GM23248 (cell line): ENCODE data around the gene EPX. TPM values are rescaled to one million over a fixed set of nuclear protein-coding genes. Genes with fewer than 3 reads are reported as not detected.

Experiments used
- DNase-seq: peaks from one replicate; pipeline ENCODE4 v3.0.0-alpha.2; 2015
- H2AFZ ChIP-seq: fragments of 200-600 bp; sonication (generic); 2 replicates; pipeline ENCODE4 v1.6.1; 2016; ENCODE audit warnings: antibody characterized with exemption
- H3F3A ChIP-seq: fragments of 200-600 bp; sonication (generic); 2 replicates; pipeline ENCODE4 v1.6.1; 2016; ENCODE audit warnings: mild to moderate bottlenecking, antibody characterized with exemption, mixed run types; ENCODE audit not compliant: insufficient read depth
- H3K27ac ChIP-seq: fragments of 200-600 bp; sonication (generic); 2 replicates; pipeline ENCODE4 v1.5.1; 2016; ENCODE audit warnings: mild to moderate bottlenecking
- H3K27me3 ChIP-seq: fragments of 200-600 bp; sonication (generic); replicated peaks from 2 replicates; pipeline ENCODE4 v1.6.1; 2016; ENCODE audit warnings: mild to moderate bottlenecking; ENCODE audit not compliant: insufficient read depth
- H3K36me3 ChIP-seq: fragments of 200-600 bp; sonication (generic); 2 replicates; pipeline ENCODE4 v1.6.1; 2016; ENCODE audit warnings: low read depth, mild to moderate bottlenecking
- H3K4me1 ChIP-seq: fragments of 200-600 bp; sonication (generic); 2 replicates; pipeline ENCODE4 v1.6.1; 2016; ENCODE audit warnings: mild to moderate bottlenecking; ENCODE audit not compliant: insufficient read depth
- H3K4me2 ChIP-seq: fragments of 200-600 bp; sonication (generic); one replicate; pipeline ENCODE4 v1.6.1; 2016; ENCODE audit warnings: mild to moderate bottlenecking; ENCODE audit not compliant: unreplicated experiment
- H3K4me3 ChIP-seq: fragments of 200-600 bp; sonication (generic); 2 replicates; pipeline ENCODE4 v1.5.1; 2016; ENCODE audit warnings: mild to moderate bottlenecking
- H3K79me2 ChIP-seq: fragments of 200-600 bp; sonication (generic); 2 replicates; pipeline ENCODE4 v1.6.1; 2016; ENCODE audit warnings: mild to moderate bottlenecking; ENCODE audit not compliant: insufficient read depth
- H3K9ac ChIP-seq: fragments of 200-600 bp; sonication (generic); 2 replicates; pipeline ENCODE4 v1.6.1; 2016; ENCODE audit warnings: mild to moderate bottlenecking
- H3K9me2 ChIP-seq: fragments of 200-600 bp; sonication (generic); 2 replicates; pipeline ENCODE4 v1.6.1; 2016; ENCODE audit warnings: mixed run types, mild to moderate bottlenecking, moderate library complexity; ENCODE audit not compliant: insufficient read depth
- H3K9me3 ChIP-seq: fragments of 200-600 bp; sonication (generic); one replicate; pipeline ENCODE4 v1.6.1; 2017; ENCODE audit warnings: low read depth
- H4K20me1 ChIP-seq: fragments of 200-600 bp; sonication (generic); 2 replicates; pipeline ENCODE4 v1.6.0; 2016; ENCODE audit not compliant: insufficient read depth
- EZH2 ChIP-seq: fragments of 200-600 bp; sonication (generic); IDR thresholded peaks from 2 replicates; pipeline ENCODE4 v1.6.1; 2018; ENCODE audit warnings: antibody characterized with exemption, mild to moderate bottlenecking; ENCODE audit not compliant: insufficient read depth, poor library complexity, severe bottlenecking
- EZH2phosphoT487 ChIP-seq: fragments of 200-600 bp; sonication (generic); IDR thresholded peaks from 2 replicates; pipeline ENCODE4 v1.6.1; 2018; ENCODE audit warnings: antibody characterized with exemption, moderate library complexity, mild to moderate bottlenecking, low read depth; ENCODE audit not compliant: insufficient read depth
- WGBS, 2 experiments: methylation state at CpG; one replicate each; pipeline ENCODE4 v1.1.6; 2015 to 2017; ENCODE audit warnings: low lambda C conversion rate in 2 of 2, low coverage in 1 of 2; ENCODE audit errors: missing lambda C conversion rate in 2 of 2; 5-methylcytosine and 5-hydroxymethylcytosine counted together
- in situ Hi-C: fragments of 300-500 bp; cut with MboI; formaldehyde crosslinking; loops from 2 replicates; pipeline ENCODE4 v1.15.0; 2020
- polyA plus RNA-seq: library from polyadenylated mRNA; unstranded; fragments of >200 nt; fragmentation: Nextera tagmentation; extraction: Ambion mirVana; gene quantifications from 2 replicates; pipeline ENCODE4 v1.2.1, GENCODE V29; 2016
- total RNA-seq: library from RNA; depleted of rRNA; stranded (reverse); fragments of >200 nt; shearing (Covaris generic); gene quantifications from 2 replicates; pipeline ENCODE4 v1.2.3, GENCODE V29; 2014; rRNA removed

EPX gene
- total and polyA plus RNA-seq, 2 experiments from 2014 or later: not detected

GRCh38 chr17:58250344-58251011 lies 58.0 kb downstream of the EPX start:
- Histone ChIP-seq H3K79me2 (no peaks in the 10 kb centered on the region), H3K9me3 (no peaks in the 10 kb centered on the region), H3K9ac (no peak overlapping the region), H3K9me2 (no peaks in the 10 kb centered on the region), H3K4me2 (no peak overlapping the region), H3K27me3 (peaks cover 21% of the 10 kb centered on the region), H3K27ac (no peak overlapping the region), H3F3A (no peaks in the 10 kb centered on the region), H3K36me3 (no peaks in the 10 kb centered on the region), H4K20me1 (no peaks in the 10 kb centered on the region), H2AFZ (no peak overlapping the region), H3K4me3 (no peak overlapping the region), H3K4me1 (no peaks in the 10 kb centered on the region)
- in situ Hi-C loops: no loop called here
- DNase-seq: no peak
- WGBS, 2 experiments: 83 to 86% methylated on average over 12 of the region's 12 CpGs
- TF ChIP-seq EZH2 (no peak), EZH2phosphoT487 (no peak)

DNA sequence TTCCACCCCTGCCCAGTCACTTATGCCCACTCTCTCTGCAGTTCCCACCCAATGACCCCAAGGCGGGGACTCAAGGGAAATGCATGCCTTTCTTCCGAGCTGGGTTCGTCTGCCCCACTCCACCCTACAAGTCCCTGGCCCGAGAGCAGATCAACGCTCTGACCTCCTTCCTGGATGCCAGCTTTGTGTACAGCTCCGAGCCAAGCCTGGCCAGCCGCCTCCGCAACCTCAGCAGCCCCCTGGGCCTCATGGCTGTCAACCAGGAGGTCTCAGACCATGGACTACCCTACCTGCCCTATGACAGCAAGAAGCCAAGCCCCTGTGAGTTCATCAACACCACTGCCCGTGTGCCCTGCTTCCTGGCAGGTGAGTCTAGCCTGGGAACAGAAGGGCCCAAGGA lies 59.6 kb downstream of the EPX start:
- Histone ChIP-seq H3K4me2 (no peak overlapping the region), H3K4me1 (no peaks in the 10 kb centered on the region), H3K9me2 (no peaks in the 10 kb centered on the region), H3K4me3 (no peak overlapping the region), H3K79me2 (no peaks in the 10 kb centered on the region), H3F3A (no peaks in the 10 kb centered on the region), H3K9me3 (no peaks in the 10 kb centered on the region), H3K27ac (no peak overlapping the region), H3K27me3 (peaks cover 21% of the 10 kb centered on the region), H3K9ac (no peak overlapping the region), H2AFZ (no peak overlapping the region), H3K36me3 (no peaks in the 10 kb centered on the region), H4K20me1 (no peaks in the 10 kb centered on the region)
- WGBS, 2 experiments: 61 to 65% methylated on average over 9 of the region's 9 CpGs
- TF ChIP-seq EZH2 (no peak), EZH2phosphoT487 (no peak)
- in situ Hi-C loops: no loop called here
- no peak for DNase-seq

GRCh38 chr17:58253082-58253481 lies 60.6 kb downstream of the EPX start:
- Histone ChIP-seq H3K9ac (no peak overlapping the region), H3K9me3 (no peaks in the 10 kb centered on the region), H4K20me1 (no peaks in the 10 kb centered on the region), H2AFZ (no peak overlapping the region), H3K4me2 (no peak overlapping the region), H3K27me3 (peaks cover 28% of the 10 kb centered on the region), H3K79me2 (no peaks in the 10 kb centered on the region), H3K27ac (no peak overlapping the region), H3K4me1 (no peaks in the 10 kb centered on the region), H3F3A (no peaks in the 10 kb centered on the region), H3K36me3 (no peaks in the 10 kb centered on the region), H3K9me2 (no peaks in the 10 kb centered on the region), H3K4me3 (no peak overlapping the region)
- in situ Hi-C loops: no loop called here
- TF ChIP-seq EZH2: no peak
- TF ChIP-seq EZH2phosphoT487: no peak
- WGBS, 2 experiments: 50 to 51% methylated on average over 3 of the region's 3 CpGs
- DNase-seq: no peak

Other genes with a start within 250 kb of the EPX start
- 11.1 and 18.8 TPM in 2 replicates for gene CUEDC1, start 237.3 kb upstream of the EPX start, total RNA-seq
- 13.6 and 15.5 TPM in 2 replicates for gene CUEDC1, start 237.3 kb upstream of the EPX start, polyA plus RNA-seq
- gene VEZF1, start 204.5 kb upstream of the EPX start, total RNA-seq: 45.5 and 51.9 TPM in 2 replicates
- gene VEZF1, start 204.5 kb upstream of the EPX start, polyA plus RNA-seq: 30.5 and 32.2 TPM in 2 replicates
- 204 and 228 TPM in 2 replicates for gene SRSF1, start 185.5 kb upstream of the EPX start, total RNA-seq
- 125 and 130 TPM in 2 replicates for gene SRSF1, start 185.5 kb upstream of the EPX start, polyA plus RNA-seq
- gene DYNLL2, start 109.3 kb upstream of the EPX start, total RNA-seq: 9.9 and 11.3 TPM in 2 replicates
- gene DYNLL2, start 109.3 kb upstream of the EPX start, polyA plus RNA-seq: 1.0 and 1.5 TPM in 2 replicates
- gene OR4D1, start 44.3 kb upstream of the EPX start, total RNA-seq: not detected in 2 replicates
- not detected in 2 replicates for gene OR4D1, start 44.3 kb upstream of the EPX start, polyA plus RNA-seq
- not detected in 2 replicates for gene OR4D2, start 25.7 kb upstream of the EPX start, total RNA-seq
- gene OR4D2, start 25.7 kb upstream of the EPX start, polyA plus RNA-seq: not detected in 2 replicates
- gene MKS1, start 26.5 kb downstream of the EPX start, total RNA-seq: 10.2 and 15.3 TPM in 2 replicates
- 14.1 and 15.7 TPM in 2 replicates for gene MKS1, start 26.5 kb downstream of the EPX start, polyA plus RNA-seq
- gene LPO, start 45.9 kb downstream of the EPX start, total RNA-seq: not detected in 2 replicates
- gene LPO, start 45.9 kb downstream of the EPX start, polyA plus RNA-seq: 0.11 TPM in 1 of 2 replicates, not detected in the other
- gene MPO, start 88.2 kb downstream of the EPX start, total RNA-seq: 0.38 TPM in 1 of 2 replicates, not detected in the other
- gene MPO, start 88.2 kb downstream of the EPX start, polyA plus RNA-seq: not detected in 2 replicates
- under 0.01 and 0.76 TPM in 2 replicates for gene TSPOAP1, start 136.1 kb downstream of the EPX start, total RNA-seq
- 0.63 and 1.0 TPM in 2 replicates for gene TSPOAP1, start 136.1 kb downstream of the EPX start, polyA plus RNA-seq
- gene SUPT4H1, start 159.5 kb downstream of the EPX start, total RNA-seq: 48.7 and 57.1 TPM in 2 replicates
- gene SUPT4H1, start 159.5 kb downstream of the EPX start, polyA plus RNA-seq: 88.7 and 92.1 TPM in 2 replicates
- gene RNF43, start 224.8 kb downstream of the EPX start, total RNA-seq: under 0.01 TPM in 1 of 2 replicates, not detected in the other
- gene RNF43, start 224.8 kb downstream of the EPX start, polyA plus RNA-seq: 0.23 TPM in 1 of 2 replicates, not detected in the other